ENCODE data around the gene CPXM2. TPM values are rescaled to one million over a fixed set of nuclear protein-coding genes. Genes with fewer than 3 reads are reported as not detected.

Gene CPXM2
- total and polyA plus RNA-seq, 9 of the 15 experiments (the other 6 are each of a cell fraction or from before 2014, with no cell fraction given): not detected

GRCh38 chr10:123926401-123927264, 35.0 kb upstream of the CPXM2 start:
- FAIRE-seq (no peak), ATAC-seq (no peak), DNase-seq (ENCODE audit: extremely low read depth in 1 of 4, low spot score in 3 of 4) (peak in 2 of 4 experiments; percentile 7 to 8)
- no peak overlapping the region for H3K27ac ChIP-seq (ENCODE audit: extremely low read depth, low read depth, low read length)
- POLR2A ChIA-PET: no interaction called here
- no peaks in the 10 kb centered on the region for H3K79me2 ChIP-seq (ENCODE audit: control insufficient read depth, insufficient read depth, low read length)
- no peak overlapping the region for H3K4me3 ChIP-seq
- no peaks in the 10 kb centered on the region for H3K36me3 ChIP-seq (ENCODE audit: control insufficient read depth, insufficient read depth, low read length)
- CTCF ChIA-PET (ENCODE audit: low intra/inter-chr PET ratio): no interaction called here
- no peaks in the 10 kb centered on the region for H3K9me3 ChIP-seq (replicated peaks; ENCODE audit: control insufficient read depth, insufficient read depth, low read depth, low read length)
- H3K4me1 ChIP-seq (replicated peaks in 1 of 2; ENCODE audit: control insufficient read depth in 2 of 2, insufficient read depth in 2 of 2, low read length in 2 of 2): no peaks in the 10 kb centered on the region
- intact Hi-C loops (cut with micrococcal nuclease) (no loop called here), in situ Hi-C loops (cut with MboI) (no loop called here)
- no peaks in the 10 kb centered on the region for H3K9me1 ChIP-seq (ENCODE audit: control insufficient read depth, insufficient read depth, low read length)
- no peaks in the 10 kb centered on the region for H4K20me1 ChIP-seq (replicated peaks; ENCODE audit: control insufficient read depth, insufficient read depth, low read length)
- H2AFZ ChIP-seq (ENCODE audit: low read depth, low read length): no peak overlapping the region
- no peak overlapping the region for H3K9ac ChIP-seq (ENCODE audit: insufficient read depth in 1 of 2, low read depth in 2 of 2, low read length in 2 of 2)
- 0% methylated on average over 6 of the region's 7 CpGs for WGBS (ENCODE audit: insufficient coverage, low coverage, missing lambda C conversion rate)
- no peaks in the 10 kb centered on the region for H3K27me3 ChIP-seq (ENCODE audit: control insufficient read depth in 2 of 2, insufficient read depth in 2 of 2, low read length in 2 of 2)
- H3K4me2 ChIP-seq (ENCODE audit: insufficient read depth, low read length): no peak overlapping the region
- BruUV-seq (replicated peaks): no TSS peak
- TF ChIP-seq CBX5 (IDR thresholded peaks at IDR 0.05; ENCODE audit: borderline replicate concordance, low read depth) (no peak), TCF7 (IDR thresholded peaks at IDR 0.05; ENCODE audit: borderline replicate concordance) (no peak), NR1H2 (CRISPR knock-in tag; IDR thresholded peaks at IDR 0.05) (no peak), WHSC1 (IDR thresholded peaks at IDR 0.05; ENCODE audit: low read length) (no peak), GATAD2B (IDR thresholded peaks at IDR 0.05; ENCODE audit: borderline replicate concordance) (no peak), KHSRP (IDR thresholded peaks at IDR 0.05) (no peak), ATF4 (CRISPR knock-in tag; IDR thresholded peaks at IDR 0.05) (no peak), TGIF2 (CRISPR knock-in tag; IDR thresholded peaks at IDR 0.05) (no peak), ELF1 (tag; IDR thresholded peaks at IDR 0.05) (no peak), MAFG (tag; conservative IDR thresholded peaks at IDR 0.05) (peak; percentile 59), NCOA2 (IDR thresholded peaks at IDR 0.05; ENCODE audit: partially characterized antibody in 2 of 2) (no peak), ZNF175 (CRISPR knock-in tag; IDR thresholded peaks at IDR 0.05; ENCODE audit: low read depth) (no peak), CCNT2 (IDR thresholded peaks at IDR 0.05; ENCODE audit: borderline replicate concordance, extremely low read depth, insufficient read length, low read depth, low read length) (no peak), GABPB2 (CRISPR knock-in tag; conservative IDR thresholded peaks at IDR 0.05) (no peak), SMARCA5 (IDR thresholded peaks at IDR 0.05) (no peak), SAFB (IDR thresholded peaks at IDR 0.05; ENCODE audit: borderline replicate concordance, low read depth, low read length) (no peak), ELF4 (CRISPR knock-in tag; IDR thresholded peaks at IDR 0.05) (no peak)
- TF ChIP-seq, protein P1, sequence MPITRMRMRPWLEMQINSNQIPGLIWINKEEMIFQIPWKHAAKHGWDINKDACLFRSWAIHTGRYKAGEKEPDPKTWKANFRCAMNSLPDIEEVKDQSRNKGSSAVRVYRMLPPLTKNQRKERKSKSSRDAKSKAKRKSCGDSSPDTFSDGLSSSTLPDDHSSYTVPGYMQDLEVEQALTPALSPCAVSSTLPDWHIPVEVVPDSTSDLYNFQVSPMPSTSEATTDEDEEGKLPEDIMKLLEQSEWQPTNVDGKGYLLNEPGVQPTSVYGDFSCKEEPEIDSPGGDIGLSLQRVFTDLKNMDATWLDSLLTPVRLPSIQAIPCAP (CRISPR knock-in tag; IDR thresholded peaks at IDR 0.05; ENCODE audit: borderline replicate concordance): no peak
- TF ChIP-seq, protein P2, sequence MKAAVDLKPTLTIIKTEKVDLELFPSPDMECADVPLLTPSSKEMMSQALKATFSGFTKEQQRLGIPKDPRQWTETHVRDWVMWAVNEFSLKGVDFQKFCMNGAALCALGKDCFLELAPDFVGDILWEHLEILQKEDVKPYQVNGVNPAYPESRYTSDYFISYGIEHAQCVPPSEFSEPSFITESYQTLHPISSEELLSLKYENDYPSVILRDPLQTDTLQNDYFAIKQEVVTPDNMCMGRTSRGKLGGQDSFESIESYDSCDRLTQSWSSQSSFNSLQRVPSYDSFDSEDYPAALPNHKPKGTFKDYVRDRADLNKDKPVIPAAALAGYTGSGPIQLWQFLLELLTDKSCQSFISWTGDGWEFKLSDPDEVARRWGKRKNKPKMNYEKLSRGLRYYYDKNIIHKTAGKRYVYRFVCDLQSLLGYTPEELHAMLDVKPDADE (conservative IDR thresholded peaks at IDR 0.05; ENCODE audit: control insufficient read depth, low read depth, low read length): no peak

Data from K562 (cell line).